Tibial nerve (tissue), 4 donors: ENCODE measurements around the gene CTXND1.

ENCODE experiments used
- EP300 ChIP-seq, 2 donors: sonication (generic); formaldehyde crosslinking; IDR thresholded peaks; one replicate each; pipeline ENCODE4 v1.6.1; 2017; ENCODE audit warnings: antibody characterized with exemption in 2 of 2, mild to moderate bottlenecking in 1 of 2
- POLR2A ChIP-seq, 2 donors: fragments of 450-650 bp; IDR thresholded peaks; one replicate each; pipeline ENCODE4 v1.6.1; 2017; ENCODE audit warnings: antibody characterized with exemption in 2 of 2, mild to moderate bottlenecking in 2 of 2, moderate library complexity in 2 of 2
- TF ChIP-seq, protein P1 (sequence below), 5 experiments: fragments of 200-600 bp in 3 of 5; fragments of 450-650 bp in 2 of 5; sonication (generic) in 3 of 5; IDR thresholded peaks; one replicate each; pipeline ENCODE4 v1.5.1; 2016 to 2019; ENCODE audit warnings: antibody characterized with exemption in 5 of 5, mild to moderate bottlenecking in 3 of 5, moderate library complexity in 2 of 5

DNA sequence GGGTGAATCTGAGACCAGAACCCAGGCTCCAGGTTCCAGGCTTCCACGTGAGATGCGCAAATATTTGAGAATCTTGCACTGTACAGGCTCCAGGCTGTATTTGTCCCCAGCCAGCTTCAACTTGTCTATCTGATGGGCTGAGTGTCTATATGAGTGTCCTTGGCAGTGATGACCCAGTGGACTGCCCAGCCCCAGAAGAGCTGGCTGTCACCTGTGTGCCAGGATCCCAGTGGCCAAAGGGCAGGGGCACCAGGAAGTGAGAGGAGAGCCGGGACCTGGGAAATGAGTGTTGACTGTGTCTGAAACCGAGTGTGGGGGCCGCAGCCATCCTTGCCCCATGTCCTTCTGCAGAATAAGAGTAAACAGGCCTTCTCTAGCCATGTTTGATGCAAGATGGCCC, 88.8 kb downstream of the CTXND1 start:
- TF ChIP-seq, protein P1, sequence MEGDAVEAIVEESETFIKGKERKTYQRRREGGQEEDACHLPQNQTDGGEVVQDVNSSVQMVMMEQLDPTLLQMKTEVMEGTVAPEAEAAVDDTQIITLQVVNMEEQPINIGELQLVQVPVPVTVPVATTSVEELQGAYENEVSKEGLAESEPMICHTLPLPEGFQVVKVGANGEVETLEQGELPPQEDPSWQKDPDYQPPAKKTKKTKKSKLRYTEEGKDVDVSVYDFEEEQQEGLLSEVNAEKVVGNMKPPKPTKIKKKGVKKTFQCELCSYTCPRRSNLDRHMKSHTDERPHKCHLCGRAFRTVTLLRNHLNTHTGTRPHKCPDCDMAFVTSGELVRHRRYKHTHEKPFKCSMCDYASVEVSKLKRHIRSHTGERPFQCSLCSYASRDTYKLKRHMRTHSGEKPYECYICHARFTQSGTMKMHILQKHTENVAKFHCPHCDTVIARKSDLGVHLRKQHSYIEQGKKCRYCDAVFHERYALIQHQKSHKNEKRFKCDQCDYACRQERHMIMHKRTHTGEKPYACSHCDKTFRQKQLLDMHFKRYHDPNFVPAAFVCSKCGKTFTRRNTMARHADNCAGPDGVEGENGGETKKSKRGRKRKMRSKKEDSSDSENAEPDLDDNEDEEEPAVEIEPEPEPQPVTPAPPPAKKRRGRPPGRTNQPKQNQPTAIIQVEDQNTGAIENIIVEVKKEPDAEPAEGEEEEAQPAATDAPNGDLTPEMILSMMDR (IDR thresholded peaks at IDR 0.05) = no peak
- no peak for TF ChIP-seq POLR2A (IDR thresholded peaks at IDR 0.05)
- no peak for TF ChIP-seq EP300 (IDR thresholded peaks at IDR 0.05)
